Natural killer cell (primary cell): Measurements from ENCODE around the gene OLFM4. TPM values are rescaled to one million over a fixed set of nuclear protein-coding genes. Genes with fewer than 3 reads are reported as not detected.

Experiments used
- ATAC-seq, 3 donors: fragments of 150-1000 bp in 2 of 3; fragments of 200-7000 bp in 1 of 3; cut with Tn5 transposase; 1 replicate in 1 of 3; 2 replicates in 2 of 3; pipeline ENCODE4 v1.10.0; 2021; ENCODE audit warnings: mild to moderate bottlenecking in 2 of 3, moderate library complexity in 2 of 3
- DNase-seq, 2 donors: peaks; one replicate each; pipeline versions ENCODE4 v3.0.0 to v3.0.0-alpha.2; 2013 to 2021; ENCODE audit warnings: mixed read lengths in 1 of 2
- H3K27ac ChIP-seq: one replicate; pipeline ENCODE4 v1.5.1; 2013; ENCODE audit warnings: mild to moderate bottlenecking, low read length
- H3K27me3 ChIP-seq: one replicate; pipeline ENCODE4 v1.6.1; 2013; ENCODE audit warnings: low read length; ENCODE audit not compliant: control insufficient read depth, insufficient read depth
- H3K36me3 ChIP-seq: one replicate; pipeline ENCODE4 v1.6.1; 2013; ENCODE audit warnings: low read length; ENCODE audit not compliant: control insufficient read depth, insufficient read depth
- H3K4me1 ChIP-seq: one replicate; pipeline ENCODE4 v1.6.1; 2013; ENCODE audit warnings: low read length; ENCODE audit not compliant: control insufficient read depth, insufficient read depth
- H3K4me3 ChIP-seq: one replicate; pipeline ENCODE4 v1.5.1; 2013; ENCODE audit warnings: low read length
- H3K9me3 ChIP-seq: one replicate; pipeline ENCODE4 v1.6.1; 2013; ENCODE audit warnings: low read length; ENCODE audit not compliant: control insufficient read depth, insufficient read depth
- H3K27ac Mint-ChIP-seq, 2 donors: one replicate each; pipeline ENCODE4 v1.8.0; 2022; ENCODE audit warnings: mild to moderate bottlenecking in 2 of 2, mixed read lengths in 2 of 2, moderate library complexity in 1 of 2
- H3K27me3 Mint-ChIP-seq, 2 donors: one replicate each; pipeline ENCODE4 v1.8.0; 2022; ENCODE audit warnings: low read depth in 2 of 2, mixed read lengths in 2 of 2
- H3K36me3 Mint-ChIP-seq: one replicate; pipeline ENCODE4 v1.8.0; 2022; ENCODE audit warnings: mixed read lengths
- H3K4me1 Mint-ChIP-seq, 2 donors: one replicate each; pipeline ENCODE4 v1.8.0; 2022; ENCODE audit warnings: mixed read lengths in 2 of 2
- H3K4me3 Mint-ChIP-seq: one replicate; pipeline ENCODE4 v1.8.0; 2022; ENCODE audit warnings: mild to moderate bottlenecking, moderate library complexity, mixed read lengths
- H3K9me3 Mint-ChIP-seq, 2 donors: one replicate each; pipeline ENCODE4 v1.8.0; 2022; ENCODE audit warnings: mixed read lengths in 2 of 2
- WGBS: methylation state at CpG from one replicate; pipeline ENCODE4 v1.1.7; 2013; ENCODE audit warnings: missing lambda C conversion rate; ENCODE audit not compliant: insufficient coverage; 5-methylcytosine and 5-hydroxymethylcytosine counted together
- intact Hi-C: fragments of 100-400 bp; cut with micrococcal nuclease; formaldehyde crosslinking; loops from one replicate; pipeline ENCODE4 v1.14.2; 2022
- total RNA-seq, 4 donors: library from RNA; stranded (reverse); fragments of 120-200 nt in 1 of 4; gene quantifications; one replicate each; pipeline versions ENCODE4 v1.2.3 to v1.2.4, GENCODE V29; 2013 to 2022
- TF ChIP-seq, protein P1 (sequence below): fragments of 200-600 bp; IDR thresholded peaks from one replicate; pipeline ENCODE4 v1.8.0; 2022; ENCODE audit warnings: antibody characterized with exemption

Gene OLFM4
- total RNA-seq, 3 donors from 2014 or later (not counting 1 experiment from before 2014, with no cell fraction given): not detected

DNA sequence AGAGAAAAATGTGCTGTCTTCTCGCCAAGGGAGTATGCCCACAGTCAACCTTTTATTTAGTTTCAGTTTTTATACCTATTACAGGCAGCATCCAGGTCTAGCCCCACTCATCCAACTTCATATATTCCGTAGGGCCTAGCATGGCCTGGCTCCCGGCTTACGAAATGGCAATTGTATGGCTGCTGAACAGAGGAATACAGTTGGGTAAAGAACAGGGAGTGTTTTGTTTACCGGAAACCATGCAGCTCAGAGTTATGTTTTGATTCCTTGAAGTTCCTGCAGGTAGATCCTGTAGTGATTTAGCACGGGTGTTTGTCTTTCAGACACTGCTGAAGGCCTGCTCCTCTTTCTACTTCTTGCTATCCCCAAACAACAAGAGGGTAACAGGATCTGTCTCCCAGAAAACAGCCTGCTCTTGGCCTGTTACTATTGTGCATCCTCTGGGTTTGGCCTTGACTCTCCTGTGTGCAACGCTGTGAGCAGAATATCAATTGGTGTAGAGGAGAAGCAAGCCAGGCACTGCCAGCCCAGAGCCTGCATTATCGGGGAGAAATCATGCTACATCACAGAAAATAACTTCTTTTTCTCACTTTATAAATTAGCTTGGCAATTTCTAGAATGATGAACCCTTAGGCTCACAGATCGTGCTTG, 32.4 kb downstream of the OLFM4 start:
- Mint-ChIP-seq H3K27me3 (peaks cover 8 to 14% of the 10 kb centered on the region in 2 donors), H3K27ac (no peak overlapping the region), H3K4me1 (no peaks in the 10 kb centered on the region), H3K9me3 (no peaks in the 10 kb centered on the region), H3K4me3 (no peak overlapping the region), H3K36me3 (no peaks in the 10 kb centered on the region)
- TF ChIP-seq, protein P1, sequence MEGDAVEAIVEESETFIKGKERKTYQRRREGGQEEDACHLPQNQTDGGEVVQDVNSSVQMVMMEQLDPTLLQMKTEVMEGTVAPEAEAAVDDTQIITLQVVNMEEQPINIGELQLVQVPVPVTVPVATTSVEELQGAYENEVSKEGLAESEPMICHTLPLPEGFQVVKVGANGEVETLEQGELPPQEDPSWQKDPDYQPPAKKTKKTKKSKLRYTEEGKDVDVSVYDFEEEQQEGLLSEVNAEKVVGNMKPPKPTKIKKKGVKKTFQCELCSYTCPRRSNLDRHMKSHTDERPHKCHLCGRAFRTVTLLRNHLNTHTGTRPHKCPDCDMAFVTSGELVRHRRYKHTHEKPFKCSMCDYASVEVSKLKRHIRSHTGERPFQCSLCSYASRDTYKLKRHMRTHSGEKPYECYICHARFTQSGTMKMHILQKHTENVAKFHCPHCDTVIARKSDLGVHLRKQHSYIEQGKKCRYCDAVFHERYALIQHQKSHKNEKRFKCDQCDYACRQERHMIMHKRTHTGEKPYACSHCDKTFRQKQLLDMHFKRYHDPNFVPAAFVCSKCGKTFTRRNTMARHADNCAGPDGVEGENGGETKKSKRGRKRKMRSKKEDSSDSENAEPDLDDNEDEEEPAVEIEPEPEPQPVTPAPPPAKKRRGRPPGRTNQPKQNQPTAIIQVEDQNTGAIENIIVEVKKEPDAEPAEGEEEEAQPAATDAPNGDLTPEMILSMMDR: no peak
- H3K9me3 ChIP-seq: no peaks in the 10 kb centered on the region
- no peaks in the 10 kb centered on the region for H3K27me3 ChIP-seq
- intact Hi-C loops: no loop called here
- 87% methylated on average over 7 of the region's 9 CpGs for WGBS
- no peaks in the 10 kb centered on the region for H3K36me3 ChIP-seq
- DNase-seq (no peak), ATAC-seq (no peak)
- H3K4me1 ChIP-seq: no peaks in the 10 kb centered on the region
- no peak overlapping the region for H3K4me3 ChIP-seq
- no peak overlapping the region for H3K27ac ChIP-seq

DNA sequence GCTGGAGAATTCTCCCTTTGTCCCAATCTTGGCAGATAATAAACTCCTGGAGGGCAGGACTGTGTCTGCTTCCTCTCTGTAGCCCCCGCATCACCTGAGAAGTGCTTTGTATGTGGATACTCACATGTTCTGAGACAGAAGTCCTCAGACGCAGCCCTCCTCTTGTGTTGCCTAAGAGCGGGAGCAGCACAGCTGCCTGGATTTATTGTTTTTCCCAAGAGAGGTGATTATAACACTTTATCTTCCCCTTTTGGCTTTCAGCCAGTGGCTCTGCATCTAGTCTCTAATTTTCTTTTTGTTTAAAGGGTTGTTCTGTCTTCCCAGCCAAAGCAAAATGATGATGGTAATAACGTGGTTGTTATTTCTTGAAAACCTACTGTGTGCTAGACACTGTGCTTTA, 36.1 kb downstream of the OLFM4 start:
- H3K27ac Mint-ChIP-seq: no peak overlapping the region
- TF ChIP-seq, protein P1: no peak
- H3K4me1 Mint-ChIP-seq: no peaks in the 10 kb centered on the region
- no peaks in the 10 kb centered on the region for H3K9me3 Mint-ChIP-seq
- WGBS: 83% methylated on average over 3 of the region's 4 CpGs
- intact Hi-C loops: no loop called here
- no peaks in the 10 kb centered on the region for H3K4me1 ChIP-seq
- no peak overlapping the region for H3K4me3 Mint-ChIP-seq
- H3K36me3 ChIP-seq: no peaks in the 10 kb centered on the region
- no peak overlapping the region for H3K27ac ChIP-seq
- DNase-seq (no peak), ATAC-seq (no peak)
- peaks cover 10 to 14% of the 10 kb centered on the region in 2 donors for H3K27me3 Mint-ChIP-seq
- no peaks in the 10 kb centered on the region for H3K27me3 ChIP-seq
- H3K4me3 ChIP-seq: no peak overlapping the region
- no peaks in the 10 kb centered on the region for H3K9me3 ChIP-seq
- H3K36me3 Mint-ChIP-seq: no peaks in the 10 kb centered on the region

DNA sequence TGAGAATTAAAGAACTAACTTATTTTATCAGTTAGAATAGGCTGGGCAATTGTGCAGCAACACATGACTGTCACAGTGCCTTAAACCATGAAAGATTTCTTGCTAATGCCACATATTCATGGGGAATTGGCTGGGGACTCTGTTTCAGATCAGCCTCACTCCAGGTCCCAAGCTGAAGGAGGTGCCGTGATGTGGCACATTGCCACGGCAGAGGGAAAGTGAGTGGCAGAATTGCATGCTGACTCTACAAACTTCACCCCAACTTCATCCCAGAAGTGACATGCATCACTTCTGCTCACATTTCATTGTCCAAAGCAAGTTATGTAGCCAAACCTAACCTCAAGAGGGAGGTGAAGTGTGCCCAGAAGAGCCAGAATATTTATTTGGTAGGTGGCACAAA, 37.8 kb downstream of the OLFM4 start:
- Histone ChIP-seq H3K36me3 (no peaks in the 10 kb centered on the region), H3K27me3 (no peaks in the 10 kb centered on the region), H3K9me3 (no peaks in the 10 kb centered on the region), H3K4me1 (no peaks in the 10 kb centered on the region), H3K27ac (no peak overlapping the region), H3K4me3 (no peak overlapping the region)
- DNase-seq: no peak
- 100% methylated on average over 2 of the region's 2 CpGs for WGBS
- Mint-ChIP-seq H3K9me3 (no peaks in the 10 kb centered on the region), H3K27ac (no peak overlapping the region), H3K4me1 (no peaks in the 10 kb centered on the region), H3K36me3 (no peaks in the 10 kb centered on the region), H3K4me3 (no peak overlapping the region), H3K27me3 (peaks cover 10 to 14% of the 10 kb centered on the region in 2 donors)
- intact Hi-C loops: no loop called here
- TF ChIP-seq, protein P1: no peak
- ATAC-seq: no peak
